ENCODE results near the gene CAMK2N2. TPM values are rescaled to one million over a fixed set of nuclear protein-coding genes. Genes with fewer than 3 reads are reported as not detected.

The CAMK2N2 gene
- not detected in 2 replicates for total RNA-seq

- peak; percentile 38 to 52 for DNase-seq (ENCODE audit: low read depth in 2 of 2)
Observed at GRCh38 chr3:184261270-184261853, at the start of gene CAMK2N2. Gene CAMK2N2 (minus strand): TSS chr3:184261553. CDS start chr3:184261285, 268 bp downstream.

GRCh38 chr3:184308744-184309143 lies 47.4 kb upstream of the CAMK2N2 start:
- DNase-seq (ENCODE audit: low read depth in 2 of 2): no peak

- DNase-seq (ENCODE audit: low read depth in 2 of 2): no peak
Observed at GRCh38 chr3:184307915-184308314, 46.6 kb upstream of the CAMK2N2 start.

GRCh38 chr3:184306341-184306972 lies 45.1 kb upstream of the CAMK2N2 start:
- DNase-seq (ENCODE audit: low read depth in 2 of 2): no peak

- peak; percentile 44 to 62 for DNase-seq (ENCODE audit: low read depth in 2 of 2)
Observed at GRCh38 chr3:184305577-184305976, 44.2 kb upstream of the CAMK2N2 start.

GRCh38 chr3:184300378-184300720 lies 39.0 kb upstream of the CAMK2N2 start:
- peak; percentile 24 to 56 for DNase-seq (ENCODE audit: low read depth in 2 of 2)

GRCh38 chr3:184299488-184300377 lies 38.4 kb upstream of the CAMK2N2 start:
- peak in 1 of 2 donors; percentile 62 for DNase-seq (ENCODE audit: low read depth in 2 of 2)

GRCh38 chr3:184298759-184299487 lies 37.6 kb upstream of the CAMK2N2 start, which contains the start of gene PSMD2:
Gene PSMD2 (plus strand): TSS chr3:184299241. CDS start chr3:184299267, 26 bp downstream.
- peak; percentile 97 to 98 for DNase-seq (ENCODE audit: low read depth in 2 of 2)

- DNase-seq (ENCODE audit: low read depth in 2 of 2): no peak
Observed at GRCh38 chr3:184296616-184297015, 35.3 kb upstream of the CAMK2N2 start.

- no peak for DNase-seq (ENCODE audit: low read depth in 2 of 2)
Observed at GRCh38 chr3:184295771-184296170, 34.4 kb upstream of the CAMK2N2 start.

- DNase-seq (ENCODE audit: low read depth in 2 of 2): no peak
Observed at GRCh38 chr3:184291738-184292445, 30.5 kb upstream of the CAMK2N2 start.

- no peak for DNase-seq (ENCODE audit: low read depth in 2 of 2)
Observed at GRCh38 chr3:184291044-184291737, 29.8 kb upstream of the CAMK2N2 start.

- DNase-seq (ENCODE audit: low read depth in 2 of 2): no peak
Observed at GRCh38 chr3:184290331-184290730, 29.0 kb upstream of the CAMK2N2 start.

- peak; percentile 57 to 67 for DNase-seq (ENCODE audit: low read depth in 2 of 2)
Observed at GRCh38 chr3:184289426-184289938, 28.1 kb upstream of the CAMK2N2 start.

- peak; percentile 89 to 99 for DNase-seq (ENCODE audit: low read depth in 2 of 2)
Observed at GRCh38 chr3:184284696-184285095, 23.3 kb upstream of the CAMK2N2 start.

GRCh38 chr3:184283681-184284080 lies 22.3 kb upstream of the CAMK2N2 start:
- no peak for DNase-seq (ENCODE audit: low read depth in 2 of 2)

GRCh38 chr3:184282941-184283340 lies 21.6 kb upstream of the CAMK2N2 start:
- no peak for DNase-seq (ENCODE audit: low read depth in 2 of 2)

GRCh38 chr3:184277366-184277765 lies 16.0 kb upstream of the CAMK2N2 start:
- DNase-seq (ENCODE audit: low read depth in 2 of 2): no peak

GRCh38 chr3:184275961-184276910 lies 14.9 kb upstream of the CAMK2N2 start, which contains the start of gene ECE2:
Gene ECE2 (plus strand): TSS chr3:184276022. CDS start chr3:184276154, 132 bp downstream.
- DNase-seq (ENCODE audit: low read depth in 2 of 2): peak in 1 of 2 donors; percentile 26
